Stimulated activated CD8-positive, alpha-beta memory T cell treated with anti-CD3 and anti-CD28 coated beads, Interleukin-15, amount 100 ng/mL, for 24 hours (primary cell): Measurements from ENCODE around the gene RNASE1.
"Not testable (repeated sequence)": the region's sequence is repeated elsewhere in the genome, so short reads cannot be mapped to it uniquely, and the experiment has no call there.

Experiments used
- DNase-seq: peaks from one replicate; pipeline ENCODE4 v3.0.0-alpha.2; 2020; ENCODE audit warnings: low read depth

The RNASE1 gene

DNA sequence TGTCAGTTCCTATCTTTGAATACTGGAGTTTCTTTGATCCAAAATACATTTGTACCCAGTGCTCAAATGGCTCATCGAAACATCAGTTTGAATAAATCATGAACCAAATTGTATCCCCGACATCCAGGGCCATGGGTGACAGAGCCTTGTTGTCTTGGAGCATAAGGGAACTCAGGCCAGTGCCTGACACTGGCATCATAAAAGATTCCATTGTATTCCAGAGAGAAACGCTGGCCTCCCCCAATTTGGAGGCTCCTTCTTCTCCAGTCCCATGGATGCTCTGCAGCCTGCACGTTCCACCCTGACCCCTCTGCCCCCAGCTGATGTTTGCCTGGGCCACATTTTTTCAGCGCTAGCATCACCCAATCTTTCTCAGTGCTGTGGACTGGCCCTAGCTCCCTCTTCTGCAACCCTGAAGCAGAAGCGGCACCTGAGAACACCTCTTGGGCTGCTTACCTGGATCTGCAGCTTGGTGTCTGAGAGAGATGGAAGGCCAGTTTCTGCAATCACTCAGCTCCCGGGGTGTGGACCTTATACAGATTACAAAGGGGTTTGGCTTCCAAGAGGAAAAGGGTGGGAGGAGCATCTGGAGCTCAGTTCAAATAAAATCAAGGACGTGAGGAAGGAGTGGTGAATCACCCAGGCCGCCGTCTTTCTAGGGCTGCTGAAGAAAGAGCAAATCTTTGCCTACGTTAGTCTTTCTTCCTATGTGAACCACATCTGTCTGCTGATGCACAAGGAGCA lies at the start of gene RNASE1:
Gene RNASE1, minus strand, starts transcription at position 504 of the 744 bp plus-strand sequence. CDS start 776 bp downstream, outside the sequence.
- DNase-seq: no peak

DNA sequence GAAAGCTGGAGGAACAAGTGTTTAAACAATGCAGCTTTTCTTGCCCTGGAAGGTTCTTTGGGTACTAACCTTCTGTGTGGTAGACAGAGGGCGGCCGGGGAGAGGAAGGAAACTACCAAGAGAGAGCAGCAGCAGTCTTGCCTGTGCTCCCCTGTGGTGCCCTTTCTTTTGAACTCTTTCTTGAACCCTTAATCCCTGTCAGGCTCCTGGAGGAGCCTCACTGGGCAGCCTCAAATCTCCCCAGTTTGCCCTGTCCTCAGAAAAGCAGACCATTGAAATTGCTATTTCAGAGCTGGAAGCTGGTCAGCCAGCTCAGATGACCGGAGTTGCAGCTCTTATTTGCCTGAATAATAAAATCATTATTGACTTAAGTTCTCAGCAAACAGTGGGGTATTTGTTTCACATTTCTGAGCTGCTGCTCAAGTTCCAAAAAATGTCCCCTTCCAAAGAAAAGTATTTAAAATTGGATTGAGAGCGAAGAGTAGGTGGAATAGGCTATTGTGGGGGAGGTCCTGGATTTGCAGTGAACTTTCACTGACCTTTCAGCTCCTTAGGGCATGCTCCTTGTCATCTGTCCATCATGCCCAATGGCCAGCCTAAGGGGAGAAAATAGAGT lies 46.4 kb upstream of the RNASE1 start:
- DNase-seq: no peak

DNA sequence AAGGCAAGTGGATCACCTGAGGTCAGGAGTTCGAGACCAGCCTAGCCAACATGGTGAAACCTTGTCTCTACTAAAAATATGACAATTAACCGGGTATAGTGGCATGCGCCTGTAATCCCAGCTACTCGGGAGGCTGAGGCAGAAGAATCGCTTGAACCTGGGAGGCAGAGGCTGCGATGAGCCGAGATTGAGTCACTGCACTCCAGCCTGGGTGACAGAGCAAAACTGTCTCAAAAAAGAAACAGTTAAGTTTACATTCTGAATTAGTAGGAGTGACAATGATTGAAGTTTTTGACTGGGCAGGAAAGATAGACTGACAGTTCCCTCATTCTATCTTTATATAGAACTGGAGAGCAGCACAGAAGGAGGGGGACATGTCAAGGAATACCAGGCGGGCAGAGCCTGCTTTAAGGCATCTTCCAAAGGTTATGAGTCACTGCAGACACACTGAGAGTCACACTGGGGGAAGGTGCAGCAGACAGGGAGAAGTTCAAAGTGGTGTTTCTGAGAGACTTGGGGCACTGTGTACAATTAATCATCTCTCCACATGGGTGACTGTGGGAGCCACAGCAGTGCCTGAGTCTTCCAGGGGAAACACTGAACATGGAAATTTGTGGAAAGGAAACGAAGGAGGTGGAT lies 45.8 kb upstream of the RNASE1 start:
- DNase-seq: no peak

DNA sequence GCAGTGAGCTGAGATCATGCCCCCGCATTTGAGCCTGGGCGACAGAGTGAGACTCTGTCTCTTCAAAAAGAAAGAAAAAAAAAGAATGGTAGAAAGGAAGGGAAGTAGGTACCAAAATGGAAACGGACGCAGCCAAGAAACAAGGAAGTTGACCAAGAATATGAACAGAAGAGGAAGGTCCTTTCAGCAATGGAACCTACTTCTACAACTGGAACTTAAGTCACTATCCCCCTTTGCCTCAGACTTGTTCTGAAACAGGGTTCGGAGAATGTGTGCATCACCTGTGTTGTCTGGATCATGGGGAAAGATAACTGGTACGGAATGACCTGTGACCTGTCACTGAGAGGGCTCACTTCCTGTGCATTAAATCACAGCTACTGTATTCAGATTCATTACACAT lies 43.9 kb upstream of the RNASE1 start:
- DNase-seq: no peak

DNA sequence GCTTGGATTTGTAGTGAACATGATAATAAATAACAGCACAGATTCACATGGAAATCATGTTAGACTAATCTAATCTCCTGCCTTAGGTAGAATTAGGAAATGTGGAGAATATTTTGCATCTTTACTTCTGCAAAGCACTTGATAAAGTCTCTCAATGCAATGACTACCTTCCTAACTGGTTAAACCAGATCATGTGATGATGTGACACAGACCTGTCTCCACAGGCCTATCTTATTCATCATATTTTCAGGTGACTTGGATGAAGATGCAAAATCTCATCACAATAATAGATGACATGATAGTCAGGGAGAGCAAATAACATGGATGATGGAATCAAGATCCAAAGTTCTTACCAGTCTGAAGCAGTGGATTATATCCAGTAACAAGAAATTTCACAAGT lies 38.5 kb upstream of the RNASE1 start:
- DNase-seq: no peak

DNA sequence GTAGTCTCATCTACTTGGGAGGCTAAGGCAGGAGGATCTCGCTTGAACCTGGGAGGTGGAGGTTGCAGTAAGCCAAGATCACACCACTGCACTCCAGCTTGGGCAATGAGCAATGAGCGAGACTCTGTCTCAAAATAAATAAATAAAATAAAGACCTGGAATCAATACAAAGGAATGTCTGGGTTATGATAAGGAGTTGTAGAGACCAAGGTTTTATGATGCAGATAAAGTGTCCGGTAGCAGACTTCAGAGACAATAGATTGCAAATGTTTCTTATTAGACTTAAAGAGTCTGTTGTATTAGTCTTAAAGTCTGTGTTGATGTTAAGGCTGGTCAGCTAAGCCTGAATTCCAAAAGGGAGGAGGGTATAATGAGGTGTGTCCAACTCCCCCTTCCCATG lies 35.2 kb upstream of the RNASE1 start:
- DNase-seq: no peak

DNA sequence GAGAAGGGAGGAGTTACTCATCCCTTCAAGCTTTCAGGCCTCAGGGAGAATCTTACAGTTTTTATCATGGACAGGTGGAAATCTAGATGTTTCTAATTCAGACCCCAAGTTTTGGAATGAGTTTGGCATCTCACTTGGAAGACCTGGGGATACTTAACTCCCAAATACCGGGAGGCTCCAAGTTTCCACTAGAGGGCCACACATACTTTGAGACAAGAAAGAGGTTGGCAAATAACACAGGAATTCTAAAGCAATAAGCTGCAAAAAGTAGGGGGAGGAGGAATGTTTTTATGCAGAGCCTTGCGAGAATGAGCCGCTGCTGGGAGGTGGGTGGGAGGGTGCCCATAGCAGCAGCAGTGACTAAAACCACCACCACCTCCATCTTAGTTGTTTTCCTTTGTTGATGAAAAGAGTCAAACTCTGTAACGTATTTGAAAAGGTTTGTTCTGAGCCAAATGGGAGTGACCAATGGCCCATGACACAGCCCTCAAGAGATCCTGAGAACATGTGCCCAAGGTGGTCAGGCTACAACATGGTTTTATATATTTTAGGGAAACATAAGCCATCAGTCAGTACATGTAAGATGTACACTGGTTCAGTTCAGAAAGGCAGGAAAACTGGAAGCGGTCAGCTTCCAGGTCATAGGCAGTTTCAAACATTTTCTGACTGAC lies 34.2 kb upstream of the RNASE1 start:
- no peak for DNase-seq

DNA sequence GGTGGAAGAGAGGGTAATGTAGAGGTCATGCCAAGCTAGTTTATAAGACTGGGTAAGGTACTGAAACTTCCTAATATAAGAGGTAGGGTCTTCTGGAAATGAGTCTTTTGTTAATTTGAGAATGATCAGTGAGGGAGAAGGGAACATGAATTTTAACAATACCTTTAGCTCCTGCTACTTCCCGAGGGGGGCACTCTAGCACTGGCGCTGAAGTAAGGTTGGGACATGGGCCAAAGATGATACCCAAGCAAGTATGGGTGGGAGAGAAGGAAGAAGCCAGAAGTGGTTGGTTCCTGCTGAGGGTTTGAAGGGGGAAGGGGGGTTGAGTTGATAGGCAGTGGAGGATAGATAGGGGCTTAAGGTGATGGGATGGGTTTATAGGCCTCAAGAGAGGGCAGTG lies 32.3 kb upstream of the RNASE1 start:
- DNase-seq: no peak

DNA sequence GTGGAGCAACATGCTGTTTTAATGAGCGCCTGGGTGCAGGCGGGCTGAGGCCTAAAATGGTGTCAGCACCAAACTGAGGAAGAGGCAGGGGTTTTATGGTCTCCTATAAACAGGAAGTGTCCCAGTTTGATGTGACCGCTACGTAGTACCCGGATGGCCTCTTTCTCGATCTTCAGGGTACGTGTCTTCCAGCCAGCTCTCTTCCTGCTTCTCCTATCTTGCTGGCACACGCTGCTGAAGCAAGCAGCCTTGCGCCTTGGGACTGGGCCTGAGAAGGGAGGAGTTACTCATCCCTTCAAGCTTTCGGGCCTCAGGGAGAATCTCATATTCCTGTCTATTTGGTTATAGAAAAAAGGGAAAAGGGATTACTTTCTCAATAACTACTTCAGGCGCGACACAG lies 28.2 kb upstream of the RNASE1 start:
- DNase-seq: no peak

DNA sequence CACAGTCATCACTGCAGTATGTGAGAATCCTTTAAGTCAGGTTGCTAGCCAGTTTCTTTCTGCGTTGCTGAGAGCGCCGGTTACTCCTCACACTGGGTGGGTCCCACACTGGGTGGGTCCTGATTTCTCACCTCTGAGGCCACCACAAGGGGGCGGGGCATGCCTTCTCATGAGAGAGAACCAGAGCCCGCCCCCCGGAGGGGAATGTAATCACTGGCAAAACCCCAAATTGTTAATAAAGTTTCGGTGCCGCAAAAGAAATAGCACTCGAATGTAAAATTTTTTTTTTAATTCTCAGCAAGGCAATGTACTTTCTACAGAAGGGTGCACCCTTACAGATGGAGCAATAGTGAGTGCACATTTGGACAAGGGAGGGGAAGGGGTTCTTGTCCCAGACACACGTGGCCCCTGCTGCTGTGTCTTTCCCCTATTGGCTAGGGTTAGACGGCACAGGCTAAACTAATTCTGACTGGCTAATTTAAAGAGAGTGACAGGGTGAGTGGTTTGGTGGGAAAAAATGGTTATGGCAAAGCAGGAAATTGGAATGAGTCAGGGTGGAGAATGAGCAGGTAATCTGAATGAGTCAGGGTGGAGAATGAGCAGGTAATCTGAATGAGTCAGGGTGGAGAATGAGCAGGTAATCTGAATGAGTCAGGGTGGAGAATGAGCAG lies 25.5 kb upstream of the RNASE1 start:
- not testable (repeated sequence) for DNase-seq

DNA sequence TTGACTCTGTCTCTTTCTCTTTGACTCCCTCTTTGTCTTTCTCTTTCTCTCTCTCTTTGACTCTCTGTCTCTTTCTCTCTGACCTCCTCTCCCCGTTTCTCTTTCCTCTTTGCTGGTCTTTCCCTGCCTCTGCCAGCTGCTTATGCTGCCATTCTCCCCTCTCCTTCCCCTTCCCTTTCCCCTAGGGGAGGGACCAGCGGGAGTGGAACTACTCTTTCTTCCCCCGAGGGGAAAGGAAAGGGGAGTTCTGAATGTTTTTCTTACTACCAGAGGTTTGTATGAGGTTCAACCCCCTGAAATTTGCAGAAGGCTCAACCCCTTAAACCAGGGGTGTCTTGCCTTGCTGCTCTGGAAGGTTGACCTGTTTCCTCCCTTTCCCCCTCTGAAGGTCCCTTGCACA lies 24.7 kb upstream of the RNASE1 start:
- no peak for DNase-seq

DNA sequence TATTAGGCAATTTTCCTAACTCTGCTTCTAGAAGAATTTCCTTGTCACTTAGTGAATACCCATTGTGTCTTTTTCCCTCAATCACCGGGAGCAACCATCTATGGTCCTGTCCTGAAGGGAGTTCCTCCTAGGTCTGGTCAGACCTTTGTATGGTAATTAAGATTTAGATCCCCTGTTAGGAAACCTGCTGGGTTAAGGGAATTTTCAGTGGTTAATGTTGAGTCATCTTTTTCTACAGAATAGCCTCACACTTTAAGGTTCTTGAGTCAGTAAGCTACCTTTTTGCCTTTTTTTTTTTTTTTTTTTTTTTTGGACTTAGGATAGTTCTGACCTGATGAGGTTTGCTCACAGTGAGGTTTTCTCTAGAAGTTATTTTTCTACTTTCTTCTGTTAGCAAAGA lies 24.0 kb upstream of the RNASE1 start:
- DNase-seq: not testable (repeated sequence)

DNA sequence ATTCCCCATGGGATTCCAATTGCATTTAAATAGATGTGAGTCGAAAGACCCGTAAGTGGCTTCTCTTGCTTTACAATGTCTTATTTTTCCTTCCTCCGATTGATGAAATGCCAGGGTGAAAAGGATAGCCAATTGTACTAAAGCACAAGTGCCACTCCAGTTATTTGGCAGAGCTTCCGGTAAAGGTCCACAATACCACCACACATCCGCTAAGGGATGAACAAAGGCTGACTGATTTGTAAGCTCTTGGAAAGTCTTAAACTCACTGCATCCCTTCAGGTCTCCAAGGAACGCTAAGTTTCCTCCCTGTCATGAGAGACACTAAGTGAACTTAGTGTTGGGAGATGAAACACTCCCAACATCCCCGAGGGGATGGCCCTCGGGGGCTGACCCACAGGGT lies 21.2 kb upstream of the RNASE1 start:
- no peak for DNase-seq

DNA sequence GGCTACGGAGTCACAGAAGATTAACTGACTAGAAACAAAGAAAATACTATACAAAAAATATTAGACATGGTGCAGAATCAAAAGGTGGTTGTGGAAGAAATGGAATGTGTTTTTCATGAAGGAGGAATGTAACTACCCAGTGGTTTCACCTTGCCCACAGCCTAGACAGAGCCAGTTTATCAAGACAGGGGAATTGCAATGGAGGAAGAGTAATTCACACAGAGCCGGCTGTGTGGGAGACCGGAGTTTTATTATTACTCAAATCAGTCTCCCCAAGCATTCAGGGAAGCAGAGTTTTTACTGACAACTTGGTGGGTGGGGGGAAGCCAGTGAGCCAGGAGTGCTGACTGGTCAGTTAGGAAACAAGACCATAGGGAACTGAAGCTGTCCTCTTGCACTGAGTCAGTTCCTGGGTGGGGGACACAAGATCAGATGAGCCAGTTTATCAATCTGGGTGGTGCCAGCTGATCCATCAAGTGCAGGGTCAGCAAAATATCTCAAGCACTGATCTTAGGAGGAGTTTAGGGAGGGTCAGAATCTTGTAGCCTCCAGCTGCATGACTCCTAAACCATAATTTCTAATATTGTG lies 19.0 kb upstream of the RNASE1 start:
- not testable (repeated sequence) for DNase-seq

DNA sequence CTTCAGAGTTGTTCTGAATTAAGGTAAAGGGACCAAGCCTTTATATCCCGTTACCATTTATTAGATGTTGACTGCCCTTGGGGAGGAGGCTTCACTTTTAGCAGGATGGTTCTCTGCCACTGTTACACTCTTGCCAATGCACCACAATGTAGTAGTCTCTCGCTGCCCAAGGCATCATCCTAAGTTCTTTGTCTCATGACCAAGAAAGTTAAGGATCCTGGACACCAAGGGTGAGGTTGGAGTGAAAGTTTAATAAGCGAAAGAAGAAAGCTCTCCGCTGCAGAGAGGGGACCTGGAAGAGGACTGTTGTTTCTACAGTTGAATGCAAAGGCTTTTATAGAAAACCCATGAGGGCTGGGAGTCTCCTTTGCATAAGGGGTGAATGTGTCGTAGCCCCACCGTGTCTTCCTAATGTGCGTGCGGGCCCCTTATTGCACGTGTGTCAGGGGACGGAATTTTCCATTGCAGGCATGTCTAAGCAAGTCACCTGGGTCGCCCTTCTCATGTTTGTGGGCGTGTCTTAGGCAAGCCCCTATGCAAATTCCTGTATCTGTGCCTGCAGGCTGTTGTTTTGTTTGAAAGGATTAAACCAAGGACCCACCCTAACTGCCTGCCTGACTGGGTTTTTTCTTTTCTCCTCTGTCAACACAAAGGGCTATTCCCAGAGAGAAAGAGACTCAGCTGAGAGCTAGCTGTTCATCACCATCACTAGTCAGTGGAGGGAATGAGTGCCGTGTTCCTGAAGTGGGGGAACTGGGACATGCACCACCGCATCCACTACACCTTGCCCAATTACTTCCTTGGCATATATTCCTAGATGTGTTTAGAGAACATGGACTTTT lies 17.6 kb upstream of the RNASE1 start:
- no peak for DNase-seq

DNA sequence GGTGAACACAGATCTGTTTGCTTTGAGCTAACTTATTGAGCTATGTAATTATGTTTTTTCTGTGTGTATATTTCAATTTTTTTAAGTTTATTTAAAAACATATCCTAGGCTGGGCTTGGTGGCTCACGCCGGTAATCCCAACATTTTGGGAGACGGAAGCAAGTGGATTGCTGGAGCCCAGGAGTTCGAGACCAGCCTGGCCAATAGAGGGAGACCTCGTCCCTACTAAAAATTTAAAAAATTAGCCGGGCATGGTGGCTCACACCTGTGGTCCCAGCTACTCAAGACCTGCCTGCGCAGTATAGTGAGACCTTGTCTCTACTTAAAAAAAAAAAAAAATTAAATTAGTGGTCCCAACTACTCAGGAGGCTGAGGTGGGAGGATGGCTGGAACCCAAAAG lies 16.2 kb upstream of the RNASE1 start:
- DNase-seq: no peak

DNA sequence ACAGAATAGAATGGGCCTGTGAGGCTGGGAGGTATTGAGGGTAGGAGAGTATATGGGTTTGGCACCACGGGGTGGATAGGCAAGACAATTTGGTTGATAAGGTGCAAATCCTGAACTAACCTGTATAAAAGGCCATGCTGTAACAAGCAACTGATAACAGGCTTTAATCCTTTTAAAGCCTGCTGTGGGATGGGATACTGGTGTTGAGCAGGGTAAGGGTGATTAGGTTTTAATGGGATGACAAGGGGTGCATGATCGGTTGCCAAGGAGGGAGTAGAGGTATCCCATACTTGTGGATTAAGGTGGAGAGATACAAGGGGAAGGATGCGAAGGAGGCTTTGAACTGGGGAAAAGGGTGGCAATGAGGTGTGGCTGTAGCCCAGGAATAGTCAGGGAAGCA lies 13.3 kb upstream of the RNASE1 start:
- not testable (repeated sequence) for DNase-seq

DNA sequence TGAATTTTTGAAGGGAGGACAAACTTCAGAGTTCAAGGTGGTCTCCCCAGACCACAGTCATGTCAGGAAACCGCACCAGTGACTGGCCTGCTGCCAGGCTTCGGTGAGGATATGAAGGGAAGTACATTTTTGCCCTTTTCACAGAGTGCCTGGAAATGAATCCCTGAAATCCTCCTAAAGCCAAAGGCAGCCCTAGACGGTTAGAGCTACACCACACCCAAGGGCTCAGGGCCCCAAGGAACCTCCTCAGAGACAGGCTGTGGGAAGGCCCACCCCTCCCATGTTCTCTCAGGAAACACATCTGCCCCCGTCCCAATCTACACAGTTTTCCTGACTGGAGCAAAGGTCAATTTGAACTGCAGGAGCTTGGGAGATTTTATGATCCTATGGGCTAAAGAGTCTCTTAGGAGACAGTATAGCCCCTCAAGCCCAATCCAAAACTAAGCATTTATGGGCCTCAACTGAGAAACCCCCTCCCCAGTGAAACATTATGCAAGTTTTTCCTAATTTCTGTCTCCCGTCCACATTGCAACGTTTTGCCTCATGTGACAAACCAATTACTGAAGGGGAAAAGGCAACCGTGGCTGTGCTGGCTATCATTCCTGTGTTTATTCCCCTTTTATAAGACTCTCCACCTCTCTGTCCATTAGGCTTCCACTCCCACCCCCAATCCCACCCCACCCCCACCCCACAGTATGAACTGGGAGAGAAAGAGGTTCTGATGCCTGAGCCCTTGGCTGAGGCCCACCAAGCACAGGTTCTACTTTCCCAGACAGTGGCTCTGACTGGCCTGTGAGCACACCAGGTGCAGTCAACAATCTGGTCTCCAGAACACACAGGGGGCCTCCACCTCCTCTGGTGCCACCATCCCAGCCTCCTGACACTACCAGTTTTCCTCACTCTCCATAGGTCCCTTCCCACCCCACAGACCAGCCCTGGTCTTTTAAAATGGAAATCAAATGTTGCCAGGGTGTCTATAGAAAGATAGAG lies 9.6 kb upstream of the RNASE1 start:
- DNase-seq: no peak

DNA sequence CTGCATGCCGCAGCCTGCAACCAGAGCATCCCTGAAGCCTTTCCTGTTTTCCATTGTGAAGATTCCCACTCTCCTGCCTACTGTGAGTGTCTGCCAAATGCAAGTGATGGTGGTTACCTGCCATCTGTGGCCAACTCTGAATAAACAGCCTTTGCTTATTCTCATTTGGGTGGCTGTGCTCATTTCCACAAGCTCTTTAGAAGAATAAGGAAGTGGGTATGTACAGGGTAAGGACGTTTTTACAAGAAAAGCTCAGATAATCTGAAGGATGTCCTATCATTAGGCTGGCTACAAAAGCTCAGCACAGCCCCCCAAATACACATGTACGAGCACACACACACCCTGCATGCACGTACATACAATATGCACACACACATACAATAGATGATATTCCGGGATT lies 7.3 kb upstream of the RNASE1 start:
- no peak for DNase-seq

DNA sequence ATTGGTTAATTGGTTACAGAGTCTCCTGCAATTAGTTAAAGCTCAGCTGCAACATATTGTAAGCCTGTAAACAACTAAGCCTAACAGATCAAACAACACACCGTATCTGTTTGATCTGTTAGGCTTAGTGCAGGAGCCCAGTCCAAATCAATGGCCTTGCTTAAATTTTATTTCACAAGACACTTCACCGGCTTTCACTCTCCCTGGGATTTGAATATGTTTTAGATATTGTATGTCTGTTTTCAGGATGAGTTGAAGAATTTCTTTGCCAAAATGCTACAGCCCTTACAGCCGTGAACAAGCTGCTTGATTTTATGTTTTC lies 5.5 kb upstream of the RNASE1 start:
- no peak for DNase-seq
